ENCODE results near the gene PALLD.

Gene PALLD

GRCh38 chr4:168666531-168666930, 169.7 kb downstream of the PALLD start:
- H3K4me3 ChIP-seq (ENCODE audit: low read depth, low read length), result no peak overlapping the region
- TF ChIP-seq CTCF (IDR thresholded peaks at IDR 0.05; ENCODE audit: low read depth, low read length), result no peak

- no peak overlapping the region for H3K4me3 ChIP-seq (ENCODE audit: low read depth, low read length)
- no peak for TF ChIP-seq CTCF (IDR thresholded peaks at IDR 0.05; ENCODE audit: low read depth, low read length)
These were observed 170.5 kb downstream of the PALLD start for GRCh38 chr4:168667376-168667775.

- no peak for TF ChIP-seq CTCF (IDR thresholded peaks at IDR 0.05; ENCODE audit: low read depth, low read length)
- no peak overlapping the region for H3K4me3 ChIP-seq (ENCODE audit: low read depth, low read length)
These were observed 171.1 kb downstream of the PALLD start for GRCh38 chr4:168667921-168668320.

GRCh38 chr4:168673476-168673875, 176.6 kb downstream of the PALLD start:
- TF ChIP-seq CTCF (IDR thresholded peaks at IDR 0.05; ENCODE audit: low read depth, low read length), result no peak
- no peak overlapping the region for H3K4me3 ChIP-seq (ENCODE audit: low read depth, low read length)

GRCh38 chr4:168674077-168674747, 177.4 kb downstream of the PALLD start:
- TF ChIP-seq CTCF (IDR thresholded peaks at IDR 0.05; ENCODE audit: low read depth, low read length), result no peak
- H3K4me3 ChIP-seq (ENCODE audit: low read depth, low read length), result no peak overlapping the region

- no peak overlapping the region for H3K4me3 ChIP-seq (ENCODE audit: low read depth, low read length)
- no peak for TF ChIP-seq CTCF (IDR thresholded peaks at IDR 0.05; ENCODE audit: low read depth, low read length)
These were observed 178.0 kb downstream of the PALLD start for GRCh38 chr4:168674866-168675265.

- TF ChIP-seq CTCF (IDR thresholded peaks at IDR 0.05; ENCODE audit: low read depth, low read length), result no peak
- no peak overlapping the region for H3K4me3 ChIP-seq (ENCODE audit: low read depth, low read length)
These were observed 180.2 kb downstream of the PALLD start for GRCh38 chr4:168677063-168677462.

Measured in WI38 (cell line).